Gastroesophageal sphincter (tissue), 4 donors: ENCODE data around the gene ZNF816. TPM values are rescaled to one million over a fixed set of nuclear protein-coding genes. Genes with fewer than 3 reads are reported as not detected.

ENCODE experiments used
- ATAC-seq: fragments of 150-250 bp; one replicate; pipeline ENCODE4 v1.9.1; 2016; ENCODE audit warnings: mild to moderate bottlenecking, moderate library complexity
- H3K27ac ChIP-seq, 4 donors: fragments of 200-600 bp; sonication (generic) in 3 of 4; 1 replicate in 3 of 4; 2 replicates in 1 of 4; pipeline ENCODE4 v1.5.1; 2016 to 2019
- H3K27me3 ChIP-seq: fragments of 200-600 bp; sonication (generic); one replicate; pipeline ENCODE4 v1.5.1; 2019
- H3K36me3 ChIP-seq, 2 donors: fragments of 200-600 bp; sonication (generic); one replicate each; pipeline ENCODE4 v1.5.1; 2019; ENCODE audit warnings: control low read depth in 1 of 2
- H3K4me1 ChIP-seq, 3 donors: fragments of 200-600 bp; sonication (generic); 1 replicate in 2 of 3; 2 replicates in 1 of 3; pipeline ENCODE4 v1.5.1; 2016 to 2019; ENCODE audit warnings: control low read depth in 2 of 3
- H3K4me3 ChIP-seq, 2 donors: fragments of 200-600 bp; sonication (generic); one replicate each; pipeline ENCODE4 v1.5.1; 2019; ENCODE audit warnings: mild to moderate bottlenecking in 1 of 2, moderate library complexity in 1 of 2
- H3K9me3 ChIP-seq, 3 donors: fragments of 200-600 bp; sonication (generic); one replicate each; pipeline ENCODE4 v1.5.1; 2017 to 2019; ENCODE audit warnings: control low read depth in 2 of 3
- EP300 ChIP-seq: sonication (generic); formaldehyde crosslinking; IDR thresholded peaks from one replicate; pipeline ENCODE4 v1.6.1; 2017; ENCODE audit warnings: antibody characterized with exemption, mild to moderate bottlenecking
- POLR2A ChIP-seq, 2 donors: fragments of 450-650 bp; IDR thresholded peaks; one replicate each; pipeline ENCODE4 v1.6.1; 2017; ENCODE audit warnings: antibody characterized with exemption in 2 of 2, mild to moderate bottlenecking in 2 of 2, moderate library complexity in 1 of 2
- POLR2AphosphoS5 ChIP-seq: sonication (generic); formaldehyde crosslinking; IDR thresholded peaks from one replicate; pipeline ENCODE4 v1.6.1; 2017; ENCODE audit warnings: antibody characterized with exemption
- WGBS, 2 donors: methylation state at CpG; one replicate each; pipeline ENCODE4 v1.1.5; 2018; ENCODE audit warnings: low coverage in 1 of 2; 5-methylcytosine and 5-hydroxymethylcytosine counted together
- total RNA-seq, 4 donors: library from RNA; depleted of rRNA; stranded (reverse); fragments of >200 nt; gene quantifications; one replicate each; pipeline ENCODE4 v1.1.0, GENCODE V29; 2016
- TF ChIP-seq, protein P1 (sequence below), 4 experiments: fragments of 200-600 bp in 2 of 4; fragments of 450-650 bp in 2 of 4; sonication (generic) in 1 of 4; IDR thresholded peaks; one replicate each; pipeline ENCODE4 v1.5.1; 2017 to 2019; ENCODE audit warnings: antibody characterized with exemption in 4 of 4, mild to moderate bottlenecking in 2 of 4, moderate library complexity in 2 of 4

The ZNF816 gene
- total RNA-seq, 4 donors from 2014 or later: 5.3 to 7.8 (median 6.8) TPM

DNA sequence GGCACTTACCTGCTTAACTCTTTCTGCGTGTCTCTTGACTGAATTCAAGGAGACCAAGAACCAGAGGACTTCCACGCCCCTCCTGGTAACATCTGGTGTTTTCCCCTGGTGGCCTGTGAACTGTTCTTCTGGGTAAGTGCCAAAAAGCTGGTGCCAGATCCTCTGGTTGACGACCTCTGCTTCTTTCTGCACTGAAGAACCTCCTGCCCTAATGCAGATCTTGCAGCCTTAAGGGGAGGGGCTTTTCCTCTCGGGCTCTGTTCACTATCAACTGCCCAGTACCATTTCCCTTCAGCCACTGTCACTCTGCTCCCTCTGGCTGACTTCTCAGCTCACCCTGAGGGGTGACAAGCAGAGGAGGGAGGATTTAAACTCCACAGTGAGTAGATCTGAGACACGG is 44.9 kb upstream of the ZNF816 start:
- Histone ChIP-seq H3K9me3 (no peaks in the 10 kb centered on the region), H3K27ac (no peak overlapping the region), H3K36me3 (no peaks in the 10 kb centered on the region), H3K27me3 (peaks cover 14% of the 10 kb centered on the region), H3K4me3 (no peak overlapping the region), H3K4me1 (no peaks in the 10 kb centered on the region)
- ATAC-seq: no peak
- TF ChIP-seq POLR2AphosphoS5 (no peak), POLR2A (IDR thresholded peaks at IDR 0.05) (no peak), EP300 (no peak)
- TF ChIP-seq, protein P1, sequence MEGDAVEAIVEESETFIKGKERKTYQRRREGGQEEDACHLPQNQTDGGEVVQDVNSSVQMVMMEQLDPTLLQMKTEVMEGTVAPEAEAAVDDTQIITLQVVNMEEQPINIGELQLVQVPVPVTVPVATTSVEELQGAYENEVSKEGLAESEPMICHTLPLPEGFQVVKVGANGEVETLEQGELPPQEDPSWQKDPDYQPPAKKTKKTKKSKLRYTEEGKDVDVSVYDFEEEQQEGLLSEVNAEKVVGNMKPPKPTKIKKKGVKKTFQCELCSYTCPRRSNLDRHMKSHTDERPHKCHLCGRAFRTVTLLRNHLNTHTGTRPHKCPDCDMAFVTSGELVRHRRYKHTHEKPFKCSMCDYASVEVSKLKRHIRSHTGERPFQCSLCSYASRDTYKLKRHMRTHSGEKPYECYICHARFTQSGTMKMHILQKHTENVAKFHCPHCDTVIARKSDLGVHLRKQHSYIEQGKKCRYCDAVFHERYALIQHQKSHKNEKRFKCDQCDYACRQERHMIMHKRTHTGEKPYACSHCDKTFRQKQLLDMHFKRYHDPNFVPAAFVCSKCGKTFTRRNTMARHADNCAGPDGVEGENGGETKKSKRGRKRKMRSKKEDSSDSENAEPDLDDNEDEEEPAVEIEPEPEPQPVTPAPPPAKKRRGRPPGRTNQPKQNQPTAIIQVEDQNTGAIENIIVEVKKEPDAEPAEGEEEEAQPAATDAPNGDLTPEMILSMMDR (IDR thresholded peaks at IDR 0.05): no peak
- 47% methylated on average over 4 of the region's 5 CpGs; no CpG with 5 or more reads in 1 of the 2 donors for WGBS, 2 donors

DNA sequence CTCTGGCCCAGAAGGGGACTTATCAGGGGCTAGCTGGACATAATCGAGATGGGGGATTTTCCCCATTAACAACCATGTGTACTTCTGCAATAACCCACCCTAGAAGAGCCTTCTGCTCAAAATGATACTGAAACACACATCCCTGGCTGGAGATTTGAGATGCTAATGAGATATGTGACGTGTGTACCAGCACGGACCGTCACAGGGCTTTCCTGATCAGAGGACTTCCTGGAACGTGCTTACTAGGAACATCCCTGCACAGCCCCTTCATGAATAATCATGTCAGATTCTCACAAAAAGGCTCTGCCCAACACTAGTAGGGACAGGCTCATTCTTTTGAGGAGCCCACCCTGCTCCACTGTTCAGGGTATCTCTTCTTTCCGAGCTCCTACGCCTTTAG is 44.5 kb upstream of the ZNF816 start:
- Histone ChIP-seq H3K36me3 (no peaks in the 10 kb centered on the region), H3K27ac (no peak overlapping the region), H3K4me1 (no peaks in the 10 kb centered on the region), H3K4me3 (no peak overlapping the region), H3K9me3 (no peaks in the 10 kb centered on the region), H3K27me3 (peaks cover 14% of the 10 kb centered on the region)
- ATAC-seq: no peak
- WGBS, 2 donors: 54 to 86% methylated on average over 4 to 6 of the region's 7 CpGs
- TF ChIP-seq EP300 (no peak), POLR2A (IDR thresholded peaks at IDR 0.05) (no peak), POLR2AphosphoS5 (no peak)
- TF ChIP-seq, protein P1 (IDR thresholded peaks at IDR 0.05): no peak

DNA sequence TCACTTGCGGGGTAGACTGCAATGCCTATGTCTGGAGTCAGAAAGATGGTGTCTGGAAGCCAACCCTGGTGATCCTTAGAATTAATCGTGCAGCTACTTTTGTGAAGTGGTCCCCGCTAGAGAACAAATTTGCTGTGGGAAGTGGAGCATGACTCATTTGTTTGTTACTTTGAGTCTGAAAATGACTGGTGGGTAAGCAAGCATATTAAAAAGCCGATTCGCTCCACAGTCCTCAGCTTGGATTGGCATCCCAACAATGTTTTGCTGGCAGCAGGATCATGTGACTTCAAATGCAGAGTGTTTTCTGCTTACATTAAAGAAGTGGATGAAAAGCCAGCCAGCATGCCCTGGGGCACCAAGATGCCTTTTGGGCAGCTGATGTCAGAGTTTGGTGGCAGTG is 41.6 kb upstream of the ZNF816 start:
- Histone ChIP-seq H3K4me1 (no peaks in the 10 kb centered on the region), H3K36me3 (no peaks in the 10 kb centered on the region), H3K4me3 (no peak overlapping the region), H3K9me3 (no peaks in the 10 kb centered on the region), H3K27me3 (no peaks in the 10 kb centered on the region), H3K27ac (no peak overlapping the region)
- WGBS, 2 donors: 66 to 95% methylated on average over 3 to 5 of the region's 5 CpGs
- no peak for ATAC-seq
- TF ChIP-seq POLR2A (IDR thresholded peaks at IDR 0.05) (no peak), POLR2AphosphoS5 (no peak), EP300 (no peak)
- TF ChIP-seq, protein P1 (IDR thresholded peaks at IDR 0.05): no peak

DNA sequence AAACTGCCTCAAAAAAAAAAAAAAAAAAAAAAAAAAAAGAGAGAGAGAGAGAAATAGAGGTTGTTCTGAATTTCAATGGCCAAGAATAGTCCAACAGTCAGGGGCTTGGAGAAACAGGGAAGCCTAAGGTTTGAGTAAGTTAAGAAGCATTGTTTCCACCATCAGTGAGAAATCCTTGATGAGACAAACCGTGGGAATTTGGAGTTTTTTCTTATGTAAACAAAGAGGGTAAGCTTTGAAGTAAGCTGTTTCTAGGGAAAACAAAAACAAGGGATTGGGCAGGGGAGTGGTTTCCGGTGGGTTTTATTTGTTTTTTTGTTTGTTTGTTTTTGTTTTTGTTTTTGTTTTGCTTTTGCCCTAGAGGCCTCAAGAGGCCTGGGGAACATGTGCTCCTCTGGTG is 39.8 kb upstream of the ZNF816 start:
- no peak overlapping the region for H3K4me3 ChIP-seq
- peaks cover 6% of the 10 kb centered on the region for H3K27me3 ChIP-seq
- H3K27ac ChIP-seq: no peak overlapping the region
- H3K9me3 ChIP-seq: no peaks in the 10 kb centered on the region
- 23 to 34% methylated on average over 2 of the region's 2 CpGs for WGBS, 2 donors
- no peaks in the 10 kb centered on the region for H3K4me1 ChIP-seq
- no peaks in the 10 kb centered on the region for H3K36me3 ChIP-seq
- TF ChIP-seq, protein P1 (IDR thresholded peaks at IDR 0.05): no peak
- TF ChIP-seq EP300 (no peak), POLR2AphosphoS5 (no peak), POLR2A (IDR thresholded peaks at IDR 0.05) (no peak)
- no peak for ATAC-seq

DNA sequence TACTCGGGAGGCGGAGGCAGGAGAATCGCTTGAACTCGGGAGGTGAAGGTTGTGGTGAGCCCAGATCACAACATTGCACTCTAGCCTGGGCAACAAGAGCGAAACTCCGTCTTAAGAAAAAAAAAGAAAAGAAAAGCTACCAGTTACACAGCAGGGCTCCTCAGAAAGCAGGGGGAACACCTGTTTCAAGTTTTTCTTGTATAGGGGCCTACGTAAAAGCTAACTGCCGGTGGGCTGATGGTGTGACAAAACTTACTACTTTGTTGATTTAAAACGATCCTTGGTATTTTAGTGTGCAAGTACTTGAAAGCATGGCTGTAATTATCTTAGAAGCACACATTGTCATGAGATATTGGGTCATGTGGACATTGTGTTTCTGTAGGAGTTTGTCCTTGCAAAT is 35.3 kb upstream of the ZNF816 start:
- peaks cover 0 to 7% (median 0%) of the 10 kb centered on the region in 3 donors for H3K4me1 ChIP-seq
- no peak for ATAC-seq
- no peaks in the 10 kb centered on the region for H3K9me3 ChIP-seq
- TF ChIP-seq, protein P1 (IDR thresholded peaks at IDR 0.05): no peak
- TF ChIP-seq POLR2AphosphoS5 (no peak), EP300 (no peak), POLR2A (IDR thresholded peaks at IDR 0.05) (no peak)
- no peaks in the 10 kb centered on the region for H3K36me3 ChIP-seq
- H3K4me3 ChIP-seq: no peak overlapping the region
- no peak overlapping the region for H3K27ac ChIP-seq
- WGBS, 2 donors: 66 to 78% methylated on average over 2 to 9 of the region's 9 CpGs
- peaks cover 6% of the 10 kb centered on the region for H3K27me3 ChIP-seq
